ENCODE data around the gene SP3.

SP3 gene

GRCh38 chr2:173943738-173944137 is 21.4 kb downstream of the SP3 start:
- no peak for DNase-seq (ENCODE audit: low read depth in 1 of 2, low spot score in 1 of 2)

GRCh38 chr2:173942861-173943523 is 22.2 kb downstream of the SP3 start:
- no peak for DNase-seq (ENCODE audit: low read depth in 1 of 2, low spot score in 1 of 2)

DNA sequence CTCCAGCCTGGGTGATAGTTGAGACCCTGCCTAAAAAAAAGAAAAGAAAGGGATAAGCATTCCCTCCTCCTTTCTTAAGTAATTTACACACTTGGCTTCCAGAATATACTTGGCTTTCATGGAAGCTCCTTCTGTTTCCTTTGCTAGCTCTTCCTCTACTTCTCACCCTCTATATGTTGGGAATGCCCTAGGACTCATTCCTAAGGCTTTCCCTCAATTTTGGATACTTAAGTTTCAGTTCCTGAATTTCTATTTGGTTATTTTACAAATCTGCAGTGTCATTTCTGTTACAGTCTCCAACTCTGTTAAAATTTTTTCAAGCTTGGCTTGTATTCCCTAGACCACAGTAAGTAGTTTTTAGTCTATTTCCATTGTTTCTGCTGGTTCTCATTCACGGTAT is 23.6 kb downstream of the SP3 start:
- DNase-seq (ENCODE audit: low read depth in 1 of 2, low spot score in 1 of 2), result no peak

- DNase-seq (ENCODE audit: low read depth in 1 of 2, low spot score in 1 of 2), result no peak
Observed at GRCh38 chr2:173940208-173941020, 24.8 kb downstream of the SP3 start.

- DNase-seq (ENCODE audit: low read depth in 1 of 2, low spot score in 1 of 2), result no peak
Observed at GRCh38 chr2:173938700-173939384, 26.3 kb downstream of the SP3 start.

DNA sequence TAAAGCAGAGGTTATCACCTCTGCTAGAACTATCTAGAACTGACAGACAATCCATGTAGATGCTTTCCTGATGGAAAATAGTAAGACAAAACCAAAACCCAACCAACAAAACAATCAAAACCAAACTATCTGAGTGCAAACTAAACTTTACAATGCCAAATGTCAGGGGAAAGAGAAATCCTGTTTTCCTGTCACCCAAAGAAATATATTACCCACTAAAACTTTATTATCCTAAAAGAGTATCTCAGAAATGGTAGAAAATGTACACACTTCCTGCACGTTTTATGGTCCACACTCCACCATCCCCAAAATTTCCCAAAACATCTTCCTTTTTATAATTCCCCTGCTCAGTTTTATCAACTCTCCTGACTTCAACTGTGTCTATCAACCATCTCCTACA is 29.9 kb downstream of the SP3 start:
- DNase-seq (ENCODE audit: low read depth in 1 of 2, low spot score in 1 of 2), result no peak

DNA sequence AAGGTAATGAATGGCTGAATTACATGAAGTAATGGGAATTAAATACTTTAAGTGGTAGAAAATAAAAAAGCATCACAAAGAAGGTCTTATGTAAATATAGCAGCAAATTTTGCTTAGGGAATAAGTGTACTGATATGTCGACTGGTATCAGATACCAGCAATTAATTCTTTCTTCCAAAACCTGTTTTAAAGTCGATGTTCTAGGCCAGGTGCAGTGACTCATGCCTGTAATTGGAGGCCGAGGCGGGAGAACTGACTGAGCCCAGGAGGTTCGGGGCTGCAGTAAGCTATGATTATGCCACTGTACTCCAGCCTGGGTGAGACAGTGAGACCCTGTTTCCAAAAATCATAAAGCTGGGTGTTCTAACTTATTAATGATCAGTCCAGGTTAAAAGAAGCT is 30.3 kb downstream of the SP3 start:
- DNase-seq (ENCODE audit: low read depth in 1 of 2, low spot score in 1 of 2), result no peak

- DNase-seq (ENCODE audit: low read depth in 1 of 2, low spot score in 1 of 2), result no peak
Observed at GRCh38 chr2:173931751-173932150, 33.4 kb downstream of the SP3 start.

DNA sequence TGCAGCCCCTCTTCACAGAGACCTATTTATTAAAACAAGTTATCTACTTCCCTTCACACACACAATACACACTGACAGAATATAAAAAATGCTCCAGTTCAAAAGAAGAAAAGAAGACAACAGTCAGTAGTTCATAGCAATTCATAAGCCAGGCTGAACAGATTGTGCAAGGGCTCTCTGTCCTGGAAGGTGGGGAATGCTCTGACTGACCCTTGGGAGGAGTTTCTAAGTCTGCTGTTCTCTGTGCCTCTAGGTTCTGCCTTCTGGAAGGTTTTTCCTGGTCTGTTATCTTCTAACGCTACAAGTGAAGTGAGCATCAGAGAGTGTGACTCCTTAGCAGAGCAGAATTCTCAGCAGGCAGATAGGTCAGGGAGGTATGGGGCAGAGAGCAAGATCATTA is 35.7 kb downstream of the SP3 start:
- DNase-seq (ENCODE audit: low read depth in 1 of 2, low spot score in 1 of 2), result no peak

- DNase-seq (ENCODE audit: low read depth in 1 of 2, low spot score in 1 of 2), result no peak
Observed at GRCh38 chr2:173926875-173927274, 38.3 kb downstream of the SP3 start.

DNA sequence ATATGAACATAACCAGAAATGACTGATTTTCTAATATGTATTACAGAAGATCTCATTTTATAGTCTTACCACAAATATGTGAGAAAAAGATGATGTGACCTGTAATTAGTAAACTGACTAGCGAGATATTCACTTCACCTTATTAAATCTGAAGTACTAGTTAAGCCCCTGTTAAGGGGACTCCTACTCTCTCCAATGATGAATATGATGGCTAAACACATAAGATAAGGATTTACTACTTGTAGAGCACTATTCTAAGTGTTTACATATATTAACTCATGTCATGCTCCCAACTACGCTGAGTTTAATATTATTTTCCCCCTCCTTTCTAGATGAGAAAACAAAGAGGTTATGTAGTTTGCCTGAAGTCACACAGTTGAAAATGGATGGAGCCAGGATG is 40.9 kb downstream of the SP3 start:
- DNase-seq (ENCODE audit: low read depth in 1 of 2, low spot score in 1 of 2), result no peak

GRCh38 chr2:173922760-173923159 is 42.4 kb downstream of the SP3 start:
- no peak for DNase-seq (ENCODE audit: low read depth in 1 of 2, low spot score in 1 of 2)

GRCh38 chr2:173922068-173922467 is 43.1 kb downstream of the SP3 start:
- DNase-seq (ENCODE audit: low read depth in 1 of 2, low spot score in 1 of 2), result no peak

GRCh38 chr2:173914055-173914927 is 50.9 kb downstream of the SP3 start:
- DNase-seq (ENCODE audit: low read depth in 1 of 2, low spot score in 1 of 2), result no peak

GRCh38 chr2:173909846-173910245 is 55.3 kb downstream of the SP3 start:
- DNase-seq (ENCODE audit: low read depth in 1 of 2, low spot score in 1 of 2), result no peak

GRCh38 chr2:173906626-173907025 is 58.5 kb downstream of the SP3 start:
- no peak for DNase-seq (ENCODE audit: low read depth in 1 of 2, low spot score in 1 of 2)

- DNase-seq (ENCODE audit: low read depth in 1 of 2, low spot score in 1 of 2), result no peak
Observed at GRCh38 chr2:173903601-173904394, 61.4 kb downstream of the SP3 start.

DNA sequence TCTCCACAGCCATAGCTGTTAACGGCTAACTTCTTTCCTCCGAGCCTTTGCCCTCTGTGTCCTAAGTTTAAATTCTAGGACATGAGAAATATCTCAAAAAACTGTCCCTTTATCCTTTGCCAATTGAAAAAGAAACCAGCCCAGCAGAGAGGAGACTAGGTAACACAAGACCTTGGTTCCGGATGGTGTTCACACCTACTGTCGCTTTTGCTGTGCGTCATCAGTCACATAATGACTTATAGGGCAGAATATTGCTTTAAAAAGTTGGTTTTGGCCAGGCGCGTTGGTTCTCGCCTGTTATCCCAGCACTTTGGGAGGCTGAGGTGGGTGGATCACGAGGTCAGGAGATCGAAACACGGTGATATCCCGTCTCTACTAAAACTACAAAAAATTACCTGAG is 66.2 kb downstream of the SP3 start:
- no peak for DNase-seq (ENCODE audit: low read depth in 1 of 2, low spot score in 1 of 2)

GRCh38 chr2:173898178-173898668 is 67.0 kb downstream of the SP3 start:
- DNase-seq (ENCODE audit: low read depth in 1 of 2, low spot score in 1 of 2), result no peak

DNA sequence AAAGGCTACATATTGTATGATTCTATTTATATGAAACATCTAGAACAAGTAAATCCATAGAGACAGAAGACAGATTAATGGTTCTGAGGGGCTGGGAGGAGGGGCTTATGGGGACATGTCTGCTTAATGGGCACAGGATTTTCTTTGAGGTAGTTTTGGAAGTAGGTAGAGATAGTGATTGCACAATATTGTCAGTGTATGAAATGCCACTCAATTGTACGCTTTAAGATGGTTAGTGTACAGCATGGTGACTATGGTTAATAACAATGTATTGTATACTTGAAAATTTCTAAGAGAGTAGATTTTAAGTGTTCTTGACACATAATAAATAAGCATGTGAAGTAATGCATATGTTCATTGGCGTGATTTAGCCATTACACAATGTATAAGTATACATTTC is 68.4 kb downstream of the SP3 start:
- DNase-seq (ENCODE audit: low read depth in 1 of 2, low spot score in 1 of 2), result no peak
